NCI-H2081 treated with DMSO at 0.1 percent for 48 hours (cell line): ENCODE results near the gene SLC7A1.

Source experiments
- DNase-seq: peaks from one replicate; lab custom pipeline; 2025; lab: John Stamatoyannopoulos, UW

Gene SLC7A1

GRCh38 chr13:29529754-29530153 is 65.7 kb downstream of the SLC7A1 start:
- no peak for DNase-seq

- no peak for DNase-seq
Measured at GRCh38 chr13:29527916-29528315, 67.6 kb downstream of the SLC7A1 start.

- no peak for DNase-seq
Measured at GRCh38 chr13:29527511-29527910, 68.0 kb downstream of the SLC7A1 start.

- no peak for DNase-seq
Measured at GRCh38 chr13:29526741-29527140, 68.7 kb downstream of the SLC7A1 start.

GRCh38 chr13:29525757-29526156 is 69.7 kb downstream of the SLC7A1 start:
- no peak for DNase-seq

GRCh38 chr13:29524641-29525040 is 70.8 kb downstream of the SLC7A1 start:
- no peak for DNase-seq

GRCh38 chr13:29524176-29524575 is 71.3 kb downstream of the SLC7A1 start:
- DNase-seq, result no peak

GRCh38 chr13:29523199-29523961 is 72.1 kb downstream of the SLC7A1 start:
- DNase-seq, result no peak

- DNase-seq, result no peak
Measured at GRCh38 chr13:29522044-29522685, 73.3 kb downstream of the SLC7A1 start.

- no peak for DNase-seq
Measured at GRCh38 chr13:29521336-29521735, 74.2 kb downstream of the SLC7A1 start.

- no peak for DNase-seq
Measured at GRCh38 chr13:29520671-29521070, 74.8 kb downstream of the SLC7A1 start.

- DNase-seq, result no peak
Measured at GRCh38 chr13:29519921-29520320, 75.6 kb downstream of the SLC7A1 start.

GRCh38 chr13:29516880-29517279 is 78.6 kb downstream of the SLC7A1 start:
- DNase-seq, result no peak

GRCh38 chr13:29516012-29516411 is 79.5 kb downstream of the SLC7A1 start:
- DNase-seq, result no peak

- no peak for DNase-seq
Measured at GRCh38 chr13:29515372-29515771, 80.1 kb downstream of the SLC7A1 start.

GRCh38 chr13:29514720-29515310 is 80.7 kb downstream of the SLC7A1 start:
- no peak for DNase-seq

GRCh38 chr13:29513981-29514719 is 81.3 kb downstream of the SLC7A1 start:
- DNase-seq, result no peak

- no peak for DNase-seq
Measured at GRCh38 chr13:29513002-29513980, 82.2 kb downstream of the SLC7A1 start.

- DNase-seq, result no peak
Measured at GRCh38 chr13:29511980-29512379, 83.5 kb downstream of the SLC7A1 start.

- DNase-seq, result no peak
Measured at GRCh38 chr13:29511106-29511796, 84.2 kb downstream of the SLC7A1 start.

- DNase-seq, result no peak
Measured at GRCh38 chr13:29510651-29511084, 84.8 kb downstream of the SLC7A1 start.
